IPS-18c (cell line): Measurements from ENCODE around the gene S1PR3.

ENCODE experiments used
- H3K4me3 ChIP-seq: 2 replicates; pipeline ENCODE4 v1.7.0; 2013; ENCODE audit warnings: low read depth, mild to moderate bottlenecking, low read length, moderate library complexity; ENCODE audit not compliant: insufficient read depth
- H3K9me3 ChIP-seq: one replicate; pipeline ENCODE4 v1.6.1; 2013; ENCODE audit warnings: mild to moderate bottlenecking, low read length, moderate library complexity; ENCODE audit not compliant: control insufficient read depth, insufficient read depth

The S1PR3 gene

DNA sequence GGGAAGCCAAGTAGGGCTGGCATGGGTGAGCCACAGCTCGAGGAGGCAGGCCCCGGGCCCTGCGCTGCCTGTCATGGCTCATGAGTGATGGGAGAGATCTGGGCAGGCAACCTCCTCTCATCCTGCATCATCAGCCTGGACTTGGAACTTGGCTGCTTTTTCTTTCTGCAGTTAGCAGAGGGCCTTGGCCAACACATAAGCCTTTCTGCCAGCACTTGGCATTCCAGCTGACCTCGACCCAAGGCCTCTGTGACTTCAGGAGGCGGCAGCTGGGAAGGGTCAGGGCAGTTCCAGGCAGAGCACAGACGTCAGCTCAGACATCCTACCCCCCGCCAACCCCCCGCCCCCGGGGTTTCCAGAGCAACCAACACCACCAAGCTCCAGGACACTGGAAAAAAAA is 7.6 kb downstream of the S1PR3 start:
- Histone ChIP-seq H3K9me3 (no peaks in the 10 kb centered on the region), H3K4me3 (no peak overlapping the region)

DNA sequence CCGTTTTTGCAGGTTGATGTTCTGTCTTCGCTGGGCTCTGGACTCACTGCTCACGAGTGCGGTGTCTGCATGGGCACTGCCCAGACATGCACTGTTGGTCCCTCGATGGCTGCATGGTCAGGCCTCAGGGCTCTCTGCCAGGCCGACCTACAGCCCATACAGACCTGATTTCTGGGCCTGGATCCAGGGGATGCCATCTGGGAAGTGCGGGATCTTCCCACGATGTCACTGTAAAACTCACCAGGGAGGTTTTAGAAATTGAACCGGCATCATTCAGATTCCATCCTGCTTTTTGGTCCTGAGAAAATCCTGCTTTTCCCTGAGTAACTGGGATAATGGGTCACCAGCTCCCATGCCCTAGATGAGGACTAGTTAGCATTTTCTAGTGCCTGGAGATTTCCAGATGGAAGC is 9.1 kb downstream of the S1PR3 start:
- H3K4me3 ChIP-seq, result no peak overlapping the region
- no peaks in the 10 kb centered on the region for H3K9me3 ChIP-seq

DNA sequence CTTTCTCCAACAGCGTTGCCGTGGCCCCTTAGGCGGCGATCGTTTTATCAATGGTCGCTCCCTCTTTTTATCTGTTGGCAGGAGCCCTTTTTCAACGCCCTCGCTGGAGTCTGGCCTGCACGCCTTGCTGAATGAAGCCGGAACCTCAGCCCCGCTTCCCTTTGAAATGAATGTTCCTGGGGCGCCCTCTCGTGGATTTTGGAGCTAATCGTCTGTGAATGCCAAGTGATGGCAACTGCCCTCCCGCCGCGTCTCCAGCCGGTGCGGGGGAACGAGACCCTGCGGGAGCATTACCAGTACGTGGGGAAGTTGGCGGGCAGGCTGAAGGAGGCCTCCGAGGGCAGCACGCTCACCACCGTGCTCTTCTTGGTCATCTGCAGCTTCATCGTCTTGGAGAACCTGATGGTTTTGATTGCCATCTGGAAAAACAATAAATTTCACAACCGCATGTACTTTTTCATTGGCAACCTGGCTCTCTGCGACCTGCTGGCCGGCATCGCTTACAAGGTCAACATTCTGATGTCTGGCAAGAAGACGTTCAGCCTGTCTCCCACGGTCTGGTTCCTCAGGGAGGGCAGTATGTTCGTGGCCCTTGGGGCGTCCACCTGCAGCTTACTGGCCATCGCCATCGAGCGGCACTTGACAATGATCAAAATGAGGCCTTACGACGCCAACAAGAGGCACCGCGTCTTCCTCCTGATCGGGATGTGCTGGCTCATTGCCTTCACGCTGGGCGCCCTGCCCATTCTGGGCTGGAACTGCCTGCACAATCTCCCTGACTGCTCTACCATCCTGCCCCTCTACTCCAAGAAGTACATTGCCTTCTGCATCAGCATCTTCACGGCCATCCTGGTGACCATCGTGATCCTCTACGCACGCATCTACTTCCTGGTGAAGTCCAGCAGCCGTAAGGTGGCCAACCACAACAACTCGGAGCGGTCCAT is 10.0 kb downstream of the S1PR3 start:
- no peak overlapping the region for H3K4me3 ChIP-seq
- no peaks in the 10 kb centered on the region for H3K9me3 ChIP-seq

DNA sequence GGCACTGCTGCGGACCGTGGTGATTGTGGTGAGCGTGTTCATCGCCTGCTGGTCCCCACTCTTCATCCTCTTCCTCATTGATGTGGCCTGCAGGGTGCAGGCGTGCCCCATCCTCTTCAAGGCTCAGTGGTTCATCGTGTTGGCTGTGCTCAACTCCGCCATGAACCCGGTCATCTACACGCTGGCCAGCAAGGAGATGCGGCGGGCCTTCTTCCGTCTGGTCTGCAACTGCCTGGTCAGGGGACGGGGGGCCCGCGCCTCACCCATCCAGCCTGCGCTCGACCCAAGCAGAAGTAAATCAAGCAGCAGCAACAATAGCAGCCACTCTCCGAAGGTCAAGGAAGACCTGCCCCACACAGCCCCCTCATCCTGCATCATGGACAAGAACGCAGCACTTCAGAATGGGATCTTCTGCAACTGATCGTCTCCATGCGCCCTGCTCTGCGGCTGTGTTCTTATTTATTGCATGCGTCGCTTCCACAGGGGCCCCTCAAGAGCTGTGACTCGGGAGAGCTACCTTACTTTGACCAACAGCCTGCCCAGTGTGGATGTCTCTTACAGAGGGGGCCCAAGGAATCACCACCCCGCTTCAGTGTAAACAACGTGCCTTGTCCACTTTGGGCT is 10.8 kb downstream of the S1PR3 start:
- no peak overlapping the region for H3K4me3 ChIP-seq
- no peaks in the 10 kb centered on the region for H3K9me3 ChIP-seq

DNA sequence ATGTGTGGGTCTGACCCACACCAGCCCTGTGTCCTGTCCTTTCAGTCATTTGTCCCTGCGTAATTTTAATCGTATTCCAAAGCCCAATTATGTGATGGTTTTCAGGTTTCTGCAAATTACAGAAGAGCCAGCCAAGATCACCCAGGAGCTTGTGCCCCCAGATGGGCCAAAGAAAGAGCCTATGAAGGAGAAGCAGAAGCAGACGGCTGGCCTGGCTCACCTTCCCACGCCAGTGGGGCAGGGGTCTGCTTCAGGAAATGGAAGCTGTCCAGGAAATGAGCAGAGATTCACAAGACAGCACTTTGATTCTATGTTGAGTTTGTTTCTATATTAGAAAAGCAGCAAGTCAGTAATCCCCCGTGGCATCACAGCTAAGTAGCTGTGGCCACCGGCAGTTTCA is 11.7 kb downstream of the S1PR3 start:
- Histone ChIP-seq H3K9me3 (no peaks in the 10 kb centered on the region), H3K4me3 (no peak overlapping the region)

DNA sequence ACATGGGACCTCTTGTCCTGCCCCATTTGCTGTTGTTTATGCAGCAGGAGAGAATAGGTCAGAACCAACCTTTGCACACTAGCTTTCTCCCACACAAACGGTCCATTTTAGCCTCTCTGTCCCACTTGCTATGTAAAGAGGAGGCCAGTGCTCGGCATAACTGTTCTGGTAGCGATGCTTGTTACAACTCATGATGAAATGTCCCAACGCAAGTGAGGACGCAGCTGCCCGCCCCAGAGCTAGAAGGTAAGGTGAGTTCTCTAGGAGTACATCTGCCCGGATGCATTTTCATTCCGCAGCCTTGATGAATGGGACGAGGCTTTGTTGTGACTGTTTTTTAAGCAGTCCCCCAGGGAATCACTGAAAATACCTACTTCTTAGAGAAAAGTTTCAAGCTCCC is 14.1 kb downstream of the S1PR3 start:
- Histone ChIP-seq H3K4me3 (no peak overlapping the region), H3K9me3 (no peaks in the 10 kb centered on the region)

DNA sequence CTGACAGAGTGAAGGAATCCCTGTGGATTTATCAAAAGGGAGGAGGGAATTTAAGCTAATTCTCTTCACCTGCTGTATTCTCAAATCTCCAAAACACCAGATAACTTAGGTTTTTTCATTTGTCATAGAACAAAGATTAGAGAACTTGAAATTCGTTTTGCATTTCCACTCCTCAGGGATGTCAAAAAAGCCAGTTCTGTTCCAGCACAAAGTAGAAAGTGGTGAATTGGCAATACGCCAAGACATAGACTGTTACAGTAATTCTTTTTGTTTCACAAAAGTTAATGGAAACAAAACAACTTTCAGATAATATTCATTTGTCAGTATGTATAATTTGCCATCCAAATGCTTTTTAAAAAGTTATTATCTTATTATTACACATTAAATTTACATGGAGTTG is 15.0 kb downstream of the S1PR3 start:
- Histone ChIP-seq H3K4me3 (no peak overlapping the region), H3K9me3 (no peaks in the 10 kb centered on the region)

DNA sequence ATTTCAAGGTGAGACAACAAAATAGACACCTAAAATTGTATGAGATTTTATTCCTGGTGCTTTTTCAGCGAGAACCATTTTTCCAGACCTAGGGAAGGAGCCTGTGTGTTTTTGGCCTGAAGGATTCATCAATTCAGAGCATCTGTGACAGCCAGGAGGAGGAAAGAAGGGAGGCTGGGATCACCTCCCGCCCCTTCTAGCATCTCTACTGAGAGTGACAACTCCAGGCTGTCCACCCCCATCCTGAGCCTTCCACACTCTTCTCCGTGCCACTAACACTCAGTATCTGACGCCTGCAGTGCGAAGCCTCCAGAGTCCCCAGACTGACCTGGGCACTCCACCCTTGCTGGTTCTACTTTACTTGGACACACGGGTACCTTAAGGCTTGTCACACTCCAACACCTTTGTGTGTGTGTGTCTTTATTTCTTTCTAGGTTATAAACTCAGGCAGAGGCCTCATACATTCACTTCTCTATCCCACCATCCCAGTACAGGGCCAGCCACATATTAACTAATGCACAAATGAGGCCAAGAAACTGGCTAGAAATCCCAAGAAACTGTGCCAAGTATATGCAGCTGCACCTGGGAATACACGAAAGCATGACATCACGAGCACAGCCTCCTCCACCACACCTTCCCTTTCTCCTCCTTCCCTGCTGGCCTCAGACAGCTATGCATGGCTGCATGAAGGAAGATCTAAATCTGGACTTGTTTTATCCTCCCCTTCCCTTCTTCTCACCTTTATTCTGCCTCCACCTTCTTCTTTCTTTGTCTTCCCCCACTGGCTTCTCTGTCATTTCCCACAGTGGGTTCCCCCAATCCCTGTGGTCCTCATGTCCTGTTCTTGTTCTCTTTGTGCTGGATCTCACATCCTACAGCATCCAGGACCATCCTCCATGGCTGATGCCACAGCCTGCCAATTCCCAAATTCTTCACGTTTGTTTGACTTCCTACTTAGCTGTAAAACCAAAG is 16.0 kb downstream of the S1PR3 start:
- H3K9me3 ChIP-seq, result no peaks in the 10 kb centered on the region
- H3K4me3 ChIP-seq, result no peak overlapping the region

DNA sequence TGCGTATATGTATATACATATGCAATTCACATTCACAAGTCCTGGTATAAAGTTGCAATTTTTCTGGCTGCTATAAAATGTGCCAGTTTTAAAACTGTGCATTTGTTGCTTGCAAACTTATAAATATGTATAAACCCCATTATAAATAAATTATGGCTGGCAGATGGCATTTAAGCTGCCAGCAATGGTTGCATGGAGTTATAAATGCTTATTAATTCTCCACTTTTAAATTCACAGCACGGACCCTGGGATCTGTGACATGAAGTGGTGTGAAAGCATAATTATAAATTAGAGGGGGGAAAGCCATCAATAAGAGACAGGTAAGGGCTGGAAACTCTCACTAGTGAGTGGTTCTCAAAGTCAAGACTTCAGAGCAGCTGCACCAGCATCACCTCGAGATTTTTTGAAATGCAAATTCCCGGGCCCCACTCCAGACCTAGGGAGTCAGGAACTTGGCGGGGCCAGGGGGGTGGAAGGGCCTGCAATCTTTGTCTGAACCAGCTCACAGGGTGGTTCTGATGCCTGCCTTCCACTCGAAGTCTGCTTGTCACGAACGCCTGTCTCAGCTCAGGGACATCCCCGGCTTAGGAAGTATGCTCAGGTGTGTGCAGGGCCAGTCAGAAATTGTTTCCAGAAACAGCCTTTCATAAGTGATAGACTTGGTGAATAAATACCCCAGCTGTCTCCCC is 16.9 kb downstream of the S1PR3 start:
- H3K4me3 ChIP-seq, result no peak overlapping the region
- H3K9me3 ChIP-seq, result no peaks in the 10 kb centered on the region

DNA sequence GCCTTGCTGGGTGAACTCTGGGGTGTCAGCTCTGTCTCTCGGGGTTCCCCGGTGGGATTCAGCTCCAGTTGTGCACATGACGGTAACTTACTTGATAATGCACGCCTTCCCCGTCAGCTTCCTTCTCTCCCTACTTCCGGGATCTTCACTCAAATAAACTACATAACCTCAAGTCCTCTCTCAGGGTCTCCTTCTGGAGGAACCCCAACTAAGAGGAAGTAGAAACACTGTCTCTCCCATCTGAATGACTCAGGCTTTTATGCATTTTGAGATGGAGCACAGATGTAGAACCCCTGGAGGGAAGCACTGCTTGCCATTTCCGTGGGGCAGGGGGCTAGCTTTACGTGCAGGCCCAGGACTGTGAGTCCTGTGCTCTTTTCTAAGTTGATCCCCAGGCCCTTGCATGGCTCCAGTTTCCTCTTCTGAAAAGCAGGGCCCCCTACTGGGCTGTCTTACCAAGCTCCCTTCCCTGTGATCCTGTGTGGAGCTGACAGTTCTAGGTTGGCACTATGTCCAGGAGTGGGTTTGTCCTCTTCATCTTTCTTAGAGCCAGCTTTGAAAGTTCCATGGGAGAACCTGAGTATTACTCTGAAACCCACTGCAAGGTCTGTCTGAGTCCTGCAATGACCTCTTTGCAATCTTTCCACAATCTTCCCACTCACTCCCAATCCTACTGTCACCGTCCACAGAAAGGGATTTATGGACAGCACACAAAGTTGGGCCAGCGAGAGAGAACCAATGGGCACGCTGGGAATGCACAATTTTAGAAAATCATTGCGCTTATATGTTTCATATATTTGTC is 17.7 kb downstream of the S1PR3 start:
- H3K4me3 ChIP-seq, result no peak overlapping the region
- no peaks in the 10 kb centered on the region for H3K9me3 ChIP-seq

DNA sequence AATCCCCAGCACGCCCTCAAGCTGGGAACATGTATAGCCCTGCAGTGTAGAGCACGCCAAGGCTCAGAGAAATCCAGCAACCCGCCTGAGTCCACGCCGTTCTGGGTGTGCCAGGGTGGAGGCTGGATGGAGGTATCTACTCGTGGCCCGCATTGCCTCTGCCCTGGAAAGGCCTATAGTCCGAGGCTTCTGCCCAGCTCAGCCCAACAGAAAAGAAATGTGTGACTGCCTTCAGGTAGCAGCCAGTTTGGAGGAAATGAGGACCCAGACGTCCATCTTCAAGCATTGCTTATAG is 18.2 kb downstream of the S1PR3 start:
- Histone ChIP-seq H3K4me3 (no peak overlapping the region), H3K9me3 (no peaks in the 10 kb centered on the region)

DNA sequence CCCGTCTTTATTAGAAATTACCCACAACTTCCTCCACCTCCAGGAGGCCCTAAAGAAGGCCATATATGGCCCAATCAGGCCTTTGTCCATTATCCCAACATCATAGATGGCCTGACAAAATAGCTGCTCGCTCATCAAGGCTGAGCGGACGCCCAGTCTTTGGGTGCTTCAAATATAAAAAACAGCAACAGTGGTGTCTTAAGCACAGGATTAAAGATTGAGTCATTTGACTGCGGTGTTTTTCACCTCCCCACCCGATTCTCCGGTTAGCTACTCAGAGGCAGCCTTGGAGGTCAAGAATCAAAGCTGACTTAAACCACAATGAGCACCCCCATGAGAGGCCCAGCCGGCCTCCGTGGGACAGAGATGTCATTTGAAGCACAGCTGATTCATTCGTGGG is 18.8 kb downstream of the S1PR3 start:
- Histone ChIP-seq H3K9me3 (no peaks in the 10 kb centered on the region), H3K4me3 (no peak overlapping the region)

DNA sequence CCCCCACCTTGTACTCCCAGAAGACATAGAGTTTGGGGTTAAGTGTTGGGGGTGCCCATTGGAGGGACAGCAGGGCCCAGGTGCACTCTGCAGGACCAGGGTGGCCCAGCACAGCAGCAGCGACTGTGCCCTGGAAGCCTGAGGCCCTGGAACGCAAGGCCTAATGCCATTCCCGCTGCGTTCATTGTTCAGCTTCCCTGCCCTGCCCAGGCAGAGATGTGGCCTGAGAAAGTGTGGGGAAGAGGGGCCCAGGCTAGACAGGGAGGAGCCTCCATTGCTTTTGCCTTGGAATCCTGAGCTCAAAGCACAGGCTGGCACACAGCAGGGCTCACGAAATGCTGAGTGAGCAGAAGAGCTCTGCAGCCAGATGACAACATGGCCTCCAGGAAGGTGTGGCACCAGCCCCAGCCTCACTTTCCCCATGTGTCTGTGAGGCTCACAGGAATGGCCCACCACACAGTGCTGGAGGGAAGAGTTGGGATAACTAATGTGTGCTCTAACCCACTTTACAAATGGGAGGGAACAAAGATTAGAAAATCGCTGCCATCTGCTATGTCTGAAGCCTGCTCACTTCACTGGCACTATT is 19.4 kb downstream of the S1PR3 start:
- Histone ChIP-seq H3K4me3 (no peak overlapping the region), H3K9me3 (no peaks in the 10 kb centered on the region)

DNA sequence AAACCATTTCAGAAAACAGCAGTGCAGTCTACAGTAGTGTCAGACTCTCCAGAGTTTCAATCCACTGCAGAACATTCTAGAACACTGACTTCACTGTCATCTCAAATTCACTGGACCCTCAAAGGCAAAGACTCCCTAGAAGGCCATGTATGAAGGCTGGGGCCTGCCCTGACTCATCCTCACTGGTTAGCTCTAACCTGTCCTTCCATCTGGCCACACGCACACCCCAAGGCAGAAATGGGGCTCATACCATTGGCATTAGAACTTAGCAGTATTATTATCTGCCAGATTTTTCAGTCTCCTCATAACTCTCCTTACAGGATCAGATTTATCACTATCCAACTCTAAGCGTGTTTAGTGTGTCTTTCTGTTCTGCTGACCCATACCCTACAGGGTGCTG is 20.4 kb downstream of the S1PR3 start:
- Histone ChIP-seq H3K9me3 (no peaks in the 10 kb centered on the region), H3K4me3 (no peak overlapping the region)

DNA sequence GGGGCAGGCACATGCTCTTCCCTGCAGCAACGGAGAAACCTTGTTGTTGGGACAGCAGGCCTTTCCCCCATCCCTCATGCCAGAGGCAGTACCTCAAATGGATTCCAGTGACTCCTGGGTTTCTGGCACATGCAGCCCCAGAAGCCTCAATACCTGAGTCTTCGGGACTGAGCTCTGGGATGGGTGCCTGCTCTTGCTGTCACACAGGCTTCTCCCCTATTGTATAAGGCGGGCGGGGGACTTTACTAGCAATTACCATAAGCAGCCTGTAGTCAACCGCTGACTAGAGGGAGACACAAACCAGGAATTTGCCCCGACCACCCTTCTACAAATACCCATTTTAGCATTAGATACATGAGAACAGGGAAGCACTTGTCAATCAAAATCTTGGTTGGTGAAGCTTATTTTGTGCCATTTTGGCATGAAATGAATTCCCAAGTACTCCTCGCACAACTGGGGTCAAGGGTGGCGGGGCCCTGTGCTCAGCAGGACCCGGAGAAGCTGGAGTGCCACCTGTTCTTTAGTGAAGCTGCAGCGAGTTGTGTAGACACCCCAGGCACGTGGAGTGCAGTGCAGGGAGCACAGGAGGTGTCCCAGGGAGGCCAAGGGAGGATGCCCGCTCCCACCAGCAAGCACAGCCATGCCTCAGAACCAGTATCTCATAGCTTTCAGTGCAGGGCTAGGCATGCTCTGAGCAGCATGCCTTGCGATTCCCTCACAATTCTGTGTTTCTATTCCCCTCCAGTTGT is 21.2 kb downstream of the S1PR3 start:
- H3K9me3 ChIP-seq, result no peaks in the 10 kb centered on the region
- no peak overlapping the region for H3K4me3 ChIP-seq

DNA sequence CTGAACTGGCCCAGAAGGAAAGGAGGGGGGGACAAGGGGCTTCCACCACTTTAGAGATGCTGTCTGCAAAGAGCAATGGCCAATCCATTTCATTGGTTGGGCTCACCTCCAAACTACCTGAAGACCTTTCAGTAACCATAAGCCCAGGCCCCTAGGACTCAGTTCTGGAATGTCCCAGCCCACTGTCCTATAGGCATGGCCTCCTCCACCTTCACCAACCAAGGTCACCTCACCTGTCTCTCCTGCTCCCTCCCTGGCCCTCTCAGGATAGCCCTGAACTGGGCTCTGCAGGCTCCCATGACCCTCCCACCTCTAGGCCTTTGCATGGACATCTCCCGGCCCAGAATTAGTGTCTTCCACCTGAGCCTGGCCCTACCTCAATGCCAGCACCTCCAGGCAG is 22.4 kb downstream of the S1PR3 start:
- no peak overlapping the region for H3K4me3 ChIP-seq
- no peaks in the 10 kb centered on the region for H3K9me3 ChIP-seq
